ENCODE data around the gene FBXL15.
"Not testable (repeated sequence)": the region's sequence is repeated elsewhere in the genome, so short reads cannot be mapped to it uniquely, and the experiment has no call there.

Gene FBXL15

DNA sequence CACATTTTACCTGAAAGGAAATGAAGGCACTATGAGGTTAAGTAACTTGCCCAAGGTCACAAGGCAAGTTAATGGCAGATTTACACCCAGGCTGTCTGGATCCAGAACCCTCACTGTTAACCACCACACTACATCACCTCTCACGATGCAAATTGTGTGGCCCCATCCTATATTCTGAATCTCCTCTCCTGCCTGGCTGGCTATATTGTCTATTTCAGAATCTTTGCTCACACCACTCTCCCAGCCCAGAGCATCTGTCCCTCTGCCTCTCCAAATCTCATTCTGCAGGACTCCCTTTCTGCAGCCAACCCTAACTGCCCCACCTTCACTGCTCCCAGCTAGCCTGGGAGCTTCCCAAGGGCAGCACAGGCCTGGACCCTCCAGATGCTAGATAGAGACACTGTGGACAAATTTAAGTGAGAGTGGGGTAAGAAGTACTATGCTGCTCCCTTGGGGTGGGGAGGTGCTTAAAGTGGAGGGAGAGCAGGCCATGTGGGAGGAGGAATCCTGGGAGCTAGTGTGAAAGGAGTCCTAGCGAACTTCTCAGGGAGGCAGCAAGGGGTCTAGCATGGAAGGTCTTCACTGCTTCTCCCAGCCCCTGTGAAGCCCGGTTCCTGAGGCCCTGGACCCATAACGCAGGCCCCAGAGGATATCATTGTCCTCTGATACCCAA is 11.0 kb downstream of the FBXL15 start:
- no peak for DNase-seq

GRCh38 chr10:102432162-102432950 is 11.7 kb downstream of the FBXL15 start, which contains the start of gene CUEDC2:
Gene CUEDC2 (minus strand): TSS chr10:102432574. CDS start chr10:102425188, 7,386 bp downstream.
- DNase-seq, result peak; percentile 95

GRCh38 chr10:102433619-102434046 is 13.0 kb downstream of the FBXL15 start:
- no peak for DNase-seq

- no peak for DNase-seq
These were observed 13.9 kb downstream of the FBXL15 start for GRCh38 chr10:102434394-102435132.

- no peak for DNase-seq
These were observed 14.5 kb downstream of the FBXL15 start for GRCh38 chr10:102435133-102435497.

DNA sequence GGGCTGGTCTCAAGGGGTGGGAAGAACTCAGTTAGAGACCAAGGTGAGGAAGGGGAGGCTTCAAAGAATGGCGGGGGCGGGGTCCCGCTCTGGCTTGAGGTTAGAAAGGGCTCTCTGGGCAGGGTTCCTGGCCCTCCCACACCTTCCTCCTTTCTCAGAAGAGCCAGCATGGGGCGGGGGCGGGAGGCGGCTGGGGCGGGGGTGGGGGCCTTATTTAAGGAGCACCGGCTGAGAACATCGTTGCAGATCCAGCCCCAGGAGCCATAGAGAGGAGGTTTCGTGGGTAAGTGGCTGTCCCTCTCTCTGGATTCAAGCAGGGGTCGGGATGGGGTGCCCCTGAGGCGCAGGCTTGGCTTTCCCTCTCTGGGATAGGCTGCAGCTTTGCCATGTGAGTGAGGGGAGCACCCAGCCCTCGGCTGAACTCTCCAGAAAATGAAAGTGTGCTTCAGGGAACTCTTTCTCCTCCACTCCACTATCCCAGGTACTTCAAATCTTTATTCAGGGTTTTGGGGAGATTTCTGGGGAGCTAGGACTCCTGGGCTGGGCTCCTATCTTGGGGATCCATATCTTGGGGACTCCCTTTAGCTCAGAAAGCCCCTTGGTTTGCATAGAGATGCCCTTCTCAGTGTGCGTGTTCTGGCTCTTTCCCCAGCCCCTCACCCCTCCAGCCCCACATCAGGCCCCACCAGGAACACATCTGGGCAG is 15.0 kb downstream of the FBXL15 start:
- DNase-seq, result no peak

GRCh38 chr10:102436312-102436711 is 15.7 kb downstream of the FBXL15 start:
- no peak for DNase-seq

DNA sequence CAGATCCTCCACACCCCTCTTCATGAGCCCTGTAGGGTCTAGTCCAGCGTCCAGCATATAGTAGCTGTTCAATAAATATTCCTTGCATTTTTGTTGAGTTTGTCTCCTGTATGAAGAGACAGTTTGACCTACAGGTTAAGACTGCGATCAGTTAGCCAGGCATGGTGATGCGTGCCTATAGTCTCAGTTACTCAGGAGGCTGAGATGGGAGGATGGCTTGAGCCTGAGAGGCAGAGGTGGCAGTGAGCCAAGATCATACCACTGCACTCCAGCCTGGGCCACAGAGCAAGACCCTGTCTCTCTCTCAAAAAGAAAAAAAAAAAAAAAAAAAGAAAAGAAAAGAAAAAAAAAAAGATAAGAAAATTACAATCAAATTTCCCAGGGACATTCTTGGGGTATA is 16.9 kb downstream of the FBXL15 start:
- DNase-seq, result no peak

DNA sequence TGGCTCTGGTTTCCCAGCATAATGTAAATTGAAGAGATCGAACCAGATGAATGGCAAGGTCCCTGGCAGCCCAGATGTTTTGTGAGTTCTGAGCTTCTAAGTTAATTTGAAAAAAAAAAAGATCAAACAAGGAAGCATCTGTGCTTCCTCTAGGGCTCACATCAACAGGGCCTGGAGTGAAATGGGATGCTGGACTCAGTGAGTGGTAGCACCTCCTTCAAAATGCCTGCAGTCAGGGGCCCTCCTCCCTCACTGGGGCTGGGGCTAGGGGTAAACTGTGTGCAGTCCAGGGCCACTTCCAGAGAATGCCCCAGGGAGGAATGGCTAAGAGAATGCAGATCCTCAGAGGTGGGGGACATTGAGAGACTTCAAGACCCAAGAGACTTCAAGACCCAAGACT is 17.7 kb downstream of the FBXL15 start:
- DNase-seq, result no peak

- no peak for DNase-seq
These were observed 24.2 kb downstream of the FBXL15 start for GRCh38 chr10:102444851-102445250.

- peak; percentile 56 for DNase-seq
These were observed 28.9 kb downstream of the FBXL15 start for GRCh38 chr10:102449321-102450123.

DNA sequence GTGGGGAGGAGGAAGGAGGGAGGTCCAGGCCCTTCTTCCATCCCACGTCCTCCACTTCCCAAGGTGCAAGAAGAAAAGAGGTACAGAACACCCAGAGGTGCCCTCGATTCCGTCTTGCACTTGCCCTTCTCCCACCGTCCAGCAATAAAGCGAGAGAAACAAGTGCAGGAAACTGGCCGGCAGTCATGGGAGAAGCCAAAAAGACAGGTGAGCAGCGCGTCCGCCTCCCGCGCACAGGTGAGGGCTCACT is 29.4 kb downstream of the FBXL15 start:
- DNase-seq, result no peak

DNA sequence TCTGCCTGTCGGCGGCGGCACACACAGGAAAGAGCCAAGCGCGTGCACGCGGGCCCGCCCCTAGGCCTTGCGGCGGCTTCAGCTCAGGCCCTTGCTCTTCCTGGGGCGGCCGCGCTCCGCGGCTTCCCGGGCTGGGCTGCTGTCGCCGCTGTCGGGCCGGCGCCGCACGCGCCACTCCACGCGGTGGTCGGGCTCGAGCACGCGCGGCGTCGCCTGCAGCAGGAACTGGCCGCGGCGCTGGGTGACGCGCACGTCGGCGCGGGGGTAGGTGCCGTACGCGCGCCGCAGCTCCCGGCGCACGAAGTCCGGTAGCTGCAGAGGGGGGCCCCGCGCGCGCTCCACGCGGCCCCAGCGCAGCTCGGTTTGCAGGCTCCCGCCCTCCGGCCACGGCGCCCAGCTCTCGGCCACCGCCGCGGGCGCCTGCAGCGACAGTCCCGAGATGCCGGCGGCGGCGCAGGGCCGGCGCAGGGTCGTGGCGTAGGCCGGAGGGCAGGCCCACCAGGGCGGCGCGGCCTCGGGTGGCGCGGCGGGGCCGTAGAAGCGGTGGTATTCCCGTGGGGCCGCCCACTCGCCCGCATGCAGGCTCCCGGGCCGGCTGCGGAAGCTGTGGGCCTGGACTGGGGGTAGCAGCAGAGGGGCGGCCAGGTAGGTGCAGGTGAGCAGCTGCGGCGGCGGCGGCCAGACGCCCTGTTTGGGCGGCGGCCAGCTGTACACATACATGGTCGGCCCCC is 29.9 kb downstream of the FBXL15 start:
- DNase-seq, result no peak

DNA sequence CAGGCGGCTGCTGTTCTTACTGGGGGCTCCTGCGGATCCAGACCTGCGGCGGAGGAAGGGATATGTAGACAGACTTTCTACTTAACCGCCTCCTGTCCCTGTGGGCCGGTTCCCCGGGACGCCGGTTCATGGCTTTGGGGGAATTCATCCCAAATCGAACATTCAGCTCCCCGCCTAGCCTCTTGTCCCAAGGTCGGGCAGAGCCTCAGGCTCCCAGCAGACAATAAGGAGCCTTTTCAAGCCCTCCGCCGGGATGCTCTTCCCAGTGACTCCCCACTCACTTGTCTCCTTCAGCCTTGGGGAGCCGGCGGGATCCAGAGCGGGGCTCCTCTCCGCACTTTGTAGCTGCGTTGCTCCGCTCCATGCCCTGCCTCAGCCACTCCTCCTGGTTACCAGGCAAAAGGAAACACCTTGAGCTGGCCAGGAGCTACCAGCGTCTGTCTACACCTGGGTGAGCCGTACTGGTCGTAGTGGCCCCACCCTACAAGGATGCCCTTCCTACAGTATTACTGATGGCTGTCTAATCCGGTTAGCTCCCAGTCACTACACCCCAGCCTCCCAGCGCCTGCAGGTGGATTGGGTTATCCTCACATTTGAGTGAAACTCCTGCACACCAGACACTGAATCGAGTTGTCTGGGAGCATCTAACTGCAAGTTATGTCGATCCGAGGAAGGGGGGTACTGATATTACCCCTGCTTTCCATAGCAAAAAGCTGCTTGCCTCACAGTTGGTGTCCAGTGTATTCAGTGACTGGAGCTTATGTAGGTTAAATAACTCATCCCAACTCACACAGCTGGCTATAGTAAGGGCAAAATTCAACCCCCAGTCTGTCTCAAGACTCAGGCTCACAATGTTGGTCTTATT is 30.7 kb downstream of the FBXL15 start, which contains the start of gene C10orf95:
Gene C10orf95, minus strand, starts transcription at position 439 of the 865 bp plus-strand sequence. CDS start 450 bp downstream, outside the sequence.
- DNase-seq, result no peak

DNA sequence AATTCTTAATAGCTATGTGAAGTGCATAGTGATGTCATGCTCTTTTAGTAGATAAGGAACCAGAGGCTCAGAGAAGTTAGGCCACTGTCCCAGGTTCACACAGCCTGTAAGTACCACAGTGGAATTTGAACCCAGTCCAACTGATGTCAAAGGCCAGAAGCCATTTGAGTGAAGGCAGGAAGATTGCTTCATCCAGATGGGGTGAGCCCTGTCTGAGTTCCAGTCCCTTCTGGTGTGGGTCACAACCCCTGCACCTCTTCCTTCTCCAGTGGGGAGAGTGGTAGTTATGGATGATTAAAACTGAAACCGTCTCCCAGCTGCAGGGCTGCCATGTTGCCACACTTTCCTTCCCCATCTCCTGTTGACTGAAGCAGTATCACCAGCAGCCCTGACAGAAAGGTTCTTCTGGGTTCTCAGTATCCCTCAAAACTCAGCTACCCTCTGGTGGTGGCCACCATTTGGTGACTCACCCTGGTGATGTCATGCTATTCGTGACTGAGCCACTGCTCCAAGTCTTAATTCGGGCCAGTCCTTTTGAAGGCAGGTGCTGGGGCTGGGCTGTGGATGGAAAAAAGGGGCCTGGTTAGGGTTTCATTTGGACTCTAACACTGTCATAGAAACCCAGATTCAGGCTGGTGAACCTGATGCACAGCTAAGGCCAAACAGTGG is 32.2 kb downstream of the FBXL15 start:
- no peak for DNase-seq

GRCh38 chr10:102453502-102453901 is 32.9 kb downstream of the FBXL15 start:
- no peak for DNase-seq

DNA sequence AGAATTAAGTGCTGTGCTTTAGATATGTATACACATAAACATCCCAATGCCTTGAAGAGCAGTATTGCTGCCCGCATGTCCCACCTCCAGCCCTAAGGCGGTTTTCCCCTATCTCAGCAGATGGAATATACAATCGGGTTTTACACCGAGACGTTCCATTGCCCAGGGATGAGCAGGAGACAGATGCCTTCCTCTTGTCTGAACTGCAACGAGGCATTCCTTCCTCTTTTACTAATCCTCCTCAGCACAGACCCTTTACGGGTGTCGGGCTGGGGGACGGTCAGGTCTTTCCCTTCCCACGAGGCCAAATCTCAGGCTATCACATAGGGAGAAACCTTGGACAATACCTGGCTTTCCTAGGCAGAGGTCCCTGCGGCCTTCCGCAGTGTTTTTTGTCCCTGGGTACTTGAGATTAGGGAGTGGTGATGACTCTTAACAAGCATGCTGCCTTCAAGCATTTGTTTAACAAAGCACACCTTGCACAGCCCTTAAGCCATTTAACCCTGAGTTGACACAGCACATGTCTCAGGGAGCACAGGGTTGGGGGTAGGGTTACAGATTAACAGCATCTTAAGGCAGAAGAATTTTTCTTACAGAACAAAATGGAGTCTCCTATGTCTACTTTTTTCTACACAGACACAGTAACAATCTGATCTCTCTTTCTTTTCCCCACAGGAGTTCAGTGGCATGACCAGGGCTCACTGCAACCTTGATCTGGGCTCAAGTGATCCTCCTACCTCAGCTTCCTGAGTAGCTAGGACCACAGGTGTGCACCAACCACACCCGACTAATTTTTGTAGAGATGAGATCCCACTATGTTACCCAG is 34.2 kb downstream of the FBXL15 start:
- not testable (repeated sequence) for DNase-seq

- no peak for DNase-seq
These were observed 35.3 kb downstream of the FBXL15 start for GRCh38 chr10:102455893-102456471.

Measured in NCI-H1436 treated with DMSO at 0.1 percent for 48 hours (cell line).